HG02588 (cell line): ENCODE measurements around the gene MARK2.

Experiments
- ATAC-seq: cut with Tn5 transposase; IDR thresholded peaks from one replicate; pipeline ENCODE4 v1.9.1; 2021; ENCODE audit warnings: mild to moderate bottlenecking, moderate library complexity; ENCODE audit not compliant: unreplicated experiment

MARK2 gene

GRCh38 chr11:63907808-63908530 lies 69.1 kb downstream of the MARK2 start:
- ATAC-seq: no peak

- no peak for ATAC-seq
These were observed 69.9 kb downstream of the MARK2 start for GRCh38 chr11:63908631-63909401.

- no peak for ATAC-seq
These were observed 70.9 kb downstream of the MARK2 start for GRCh38 chr11:63909591-63910506.

GRCh38 chr11:63910675-63911074 lies 71.8 kb downstream of the MARK2 start:
- no peak for ATAC-seq

- ATAC-seq: no peak
These were observed 72.5 kb downstream of the MARK2 start for GRCh38 chr11:63911440-63911839.

- ATAC-seq: no peak
These were observed 73.0 kb downstream of the MARK2 start for GRCh38 chr11:63911876-63912275.

GRCh38 chr11:63912678-63913077 lies 73.8 kb downstream of the MARK2 start:
- ATAC-seq: no peak

- no peak for ATAC-seq
These were observed 75.2 kb downstream of the MARK2 start for GRCh38 chr11:63913866-63914830.

GRCh38 chr11:63914896-63915691 lies 76.2 kb downstream of the MARK2 start:
- ATAC-seq: no peak

GRCh38 chr11:63915961-63916836 lies 77.3 kb downstream of the MARK2 start:
- no peak for ATAC-seq

- no peak for ATAC-seq
These were observed 78.2 kb downstream of the MARK2 start, which contains the start of gene RCOR2 for GRCh38 chr11:63916837-63917691. RCOR2 (minus strand) TSS chr11:63917164; CDS start chr11:63916456, 708 bp downstream.

- ATAC-seq: no peak
These were observed 79.0 kb downstream of the MARK2 start for GRCh38 chr11:63917692-63918506.

- no peak for ATAC-seq
These were observed 79.7 kb downstream of the MARK2 start for GRCh38 chr11:63918507-63919191.

- no peak for ATAC-seq
These were observed 80.6 kb downstream of the MARK2 start for GRCh38 chr11:63919267-63920125.
